Muscle layer of colon (tissue), 2 donors: ENCODE data around the gene SESN1.

Experiments used
- H3K27ac ChIP-seq: one replicate; pipeline ENCODE4 v1.7.0; 2013; ENCODE audit warnings: low read depth, mild to moderate bottlenecking, low read length, moderate library complexity
- H3K27me3 ChIP-seq, 2 donors: one replicate each; pipeline ENCODE4 v1.7.0; 2013; ENCODE audit warnings: low read length in 2 of 2, mild to moderate bottlenecking in 2 of 2; ENCODE audit not compliant: insufficient read depth in 2 of 2, control insufficient read depth in 1 of 2
- H3K36me3 ChIP-seq: one replicate; pipeline ENCODE4 v1.7.0; 2013; ENCODE audit warnings: mild to moderate bottlenecking, low read length; ENCODE audit not compliant: insufficient read depth
- H3K4me1 ChIP-seq: one replicate; pipeline ENCODE4 v1.7.0; 2013; ENCODE audit warnings: mild to moderate bottlenecking, low read length; ENCODE audit not compliant: insufficient read depth
- H3K4me3 ChIP-seq, 2 donors: one replicate each; pipeline ENCODE4 v1.7.0; 2013; ENCODE audit warnings: low read length in 2 of 2, low read depth in 1 of 2, mild to moderate bottlenecking in 1 of 2, moderate library complexity in 1 of 2
- H3K9ac ChIP-seq: one replicate; pipeline ENCODE4 v1.7.0; 2013; ENCODE audit warnings: low read length
- H3K9me3 ChIP-seq: one replicate; pipeline ENCODE4 v1.7.0; 2013; ENCODE audit warnings: mild to moderate bottlenecking, low read length
- donor health status: abdominal sarcoma.
- donor health status: Adenocarcinoma of cecum.

The SESN1 gene

DNA sequence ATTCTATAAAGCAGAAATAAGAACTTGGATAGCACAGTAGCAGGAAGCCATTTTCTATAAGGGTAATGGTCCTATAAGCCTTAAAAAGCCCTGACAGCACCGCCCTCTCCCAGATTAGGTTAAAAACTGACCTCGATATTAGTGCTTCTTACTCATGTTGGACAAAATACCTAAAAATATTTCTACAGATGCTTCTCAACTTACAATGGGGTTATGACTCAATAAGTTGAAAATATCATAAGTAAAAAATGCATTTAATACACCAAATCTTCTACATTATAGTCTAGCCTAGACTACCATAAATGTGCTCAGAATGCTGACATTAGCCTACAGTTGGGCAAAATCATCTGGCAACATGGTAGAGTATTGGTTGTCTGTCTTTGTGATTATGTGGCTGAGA lies 70.3 kb downstream of the SESN1 start:
- H3K9ac ChIP-seq, result no peak overlapping the region

DNA sequence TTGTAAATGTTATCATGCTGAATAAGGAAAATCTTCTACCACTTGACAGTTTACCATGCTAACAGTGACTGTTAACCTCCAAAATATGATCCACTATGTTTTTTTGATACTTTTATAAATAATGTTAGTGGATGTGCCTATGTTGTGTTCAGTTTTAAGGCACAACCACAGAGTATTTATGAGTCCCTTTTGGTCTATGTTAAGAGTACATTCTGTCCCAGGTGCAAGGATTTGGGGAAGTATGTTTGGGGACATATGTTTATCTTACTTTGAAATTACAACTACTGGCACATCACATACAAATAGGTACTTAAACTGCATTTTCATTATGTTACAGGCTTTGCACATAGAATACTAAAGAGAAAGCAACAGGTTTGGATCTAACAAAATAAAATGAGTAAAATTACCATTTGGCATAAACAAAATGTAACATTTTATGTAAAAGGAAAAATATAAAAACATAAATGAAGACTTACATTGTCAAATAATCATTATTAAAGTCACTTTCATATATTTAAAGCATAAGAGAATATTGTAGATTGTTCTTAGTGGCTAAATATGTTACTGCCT lies 71.2 kb downstream of the SESN1 start:
- Histone ChIP-seq H3K9me3 (no peaks in the 10 kb centered on the region), H3K27ac (no peak overlapping the region), H3K4me3 (no peak overlapping the region), H3K9ac (no peak overlapping the region), H3K4me1 (peaks cover 9% of the 10 kb centered on the region), H3K27me3 (no peaks in the 10 kb centered on the region), H3K36me3 (no peaks in the 10 kb centered on the region)

More for the DNA sequence above, 70.3 kb downstream of the SESN1 start:
- Histone ChIP-seq H3K4me1 (peaks cover 11% of the 10 kb centered on the region), H3K4me3 (no peak overlapping the region), H3K27ac (no peak overlapping the region), H3K9me3 (no peaks in the 10 kb centered on the region), H3K27me3 (no peaks in the 10 kb centered on the region), H3K36me3 (no peaks in the 10 kb centered on the region)

DNA sequence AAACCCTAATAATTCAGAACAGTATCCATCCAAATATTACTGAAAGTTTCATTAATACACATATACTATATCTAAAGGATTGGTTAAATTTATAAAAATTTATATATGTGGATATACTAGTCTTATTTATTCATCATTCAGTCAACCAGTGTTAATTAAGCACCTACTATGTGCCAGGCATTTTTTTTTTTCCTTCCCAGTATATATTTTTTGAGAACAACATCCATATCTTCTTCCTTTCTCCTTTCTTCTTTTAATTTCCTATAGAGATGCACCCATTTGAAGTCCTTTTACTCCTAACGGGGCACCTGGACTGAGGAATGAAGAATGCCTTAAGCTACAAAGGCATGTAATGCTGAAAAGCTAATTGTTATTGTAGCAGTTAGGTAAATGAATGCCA lies 72.8 kb downstream of the SESN1 start:
- no peaks in the 10 kb centered on the region for H3K27me3 ChIP-seq
- peaks cover 6% of the 10 kb centered on the region for H3K4me1 ChIP-seq

DNA sequence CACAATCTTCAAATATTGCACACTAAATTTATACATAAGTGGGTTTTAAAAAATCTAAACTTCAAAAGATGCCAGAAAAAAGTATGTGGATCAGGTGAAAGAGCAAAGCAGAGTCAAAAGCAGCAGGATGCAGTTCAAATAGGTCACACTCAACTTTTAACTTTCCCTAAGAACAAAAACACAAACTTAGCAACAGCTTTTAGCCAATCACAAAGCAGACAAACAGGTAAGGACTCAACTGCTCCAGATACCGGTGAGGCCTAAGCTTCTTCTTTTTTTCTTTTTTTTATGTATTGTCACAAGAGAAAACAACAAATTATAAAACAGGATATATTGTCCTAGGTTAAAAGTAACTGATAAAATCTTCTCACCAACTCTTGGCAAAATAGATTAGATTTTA lies 74.7 kb downstream of the SESN1 start:
- Histone ChIP-seq H3K36me3 (no peaks in the 10 kb centered on the region), H3K27me3 (no peaks in the 10 kb centered on the region), H3K9ac (no peak overlapping the region), H3K27ac (no peak overlapping the region), H3K4me1 (peaks cover 6% of the 10 kb centered on the region), H3K4me3 (no peak overlapping the region), H3K9me3 (no peaks in the 10 kb centered on the region)

More for the DNA sequence above, 72.8 kb downstream of the SESN1 start:
- no peaks in the 10 kb centered on the region for H3K36me3 ChIP-seq
- H3K9ac ChIP-seq, result no peak overlapping the region
- H3K4me3 ChIP-seq, result no peak overlapping the region
- no peak overlapping the region for H3K27ac ChIP-seq
- no peaks in the 10 kb centered on the region for H3K9me3 ChIP-seq

DNA sequence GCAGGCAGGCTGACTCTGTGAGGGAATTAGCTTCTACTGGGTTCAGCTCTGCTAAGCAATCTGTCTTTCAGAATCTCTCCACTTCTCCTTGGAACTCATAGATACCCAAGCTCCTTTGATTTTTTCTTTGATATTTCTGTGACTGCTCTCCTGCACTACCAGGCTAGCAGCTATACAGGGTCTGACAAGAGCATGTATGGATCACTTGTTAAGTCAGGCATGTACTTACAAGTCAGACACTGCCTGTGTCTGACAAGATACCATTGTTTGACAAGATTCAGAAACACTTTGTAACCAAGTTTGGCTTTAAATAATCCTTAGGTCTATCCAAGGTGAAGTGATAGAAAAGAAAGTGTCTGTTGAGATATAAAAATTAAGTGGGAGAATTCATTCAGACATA lies 79.5 kb downstream of the SESN1 start:
- Histone ChIP-seq H3K27ac (no peak overlapping the region), H3K4me1 (peaks cover 5% of the 10 kb centered on the region), H3K36me3 (no peaks in the 10 kb centered on the region), H3K27me3 (no peaks in the 10 kb centered on the region), H3K9me3 (no peaks in the 10 kb centered on the region), H3K4me3 (no peak overlapping the region), H3K9ac (no peak overlapping the region)

DNA sequence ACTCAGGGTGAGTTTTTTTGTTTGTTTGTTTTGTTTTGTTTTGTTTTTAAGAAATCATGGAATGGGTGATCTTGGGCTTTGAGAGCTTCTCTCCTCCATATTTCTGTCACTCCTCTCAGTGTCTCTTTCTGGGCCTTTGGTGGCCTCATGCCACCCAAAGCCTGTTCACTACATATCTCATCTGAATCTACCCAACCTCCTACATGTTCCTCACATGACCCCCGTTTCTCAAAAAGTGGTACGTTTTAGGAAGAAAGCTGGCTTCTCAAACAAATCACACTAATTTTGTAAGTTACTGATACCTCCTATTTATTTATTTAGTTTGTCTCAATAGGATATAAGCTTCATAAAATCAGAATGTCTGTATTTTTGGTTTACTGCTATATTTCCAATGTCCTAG lies 80.0 kb downstream of the SESN1 start:
- Histone ChIP-seq H3K27ac (no peak overlapping the region), H3K4me1 (peaks cover 5% of the 10 kb centered on the region), H3K9me3 (no peaks in the 10 kb centered on the region), H3K9ac (no peak overlapping the region), H3K27me3 (no peaks in the 10 kb centered on the region), H3K36me3 (no peaks in the 10 kb centered on the region), H3K4me3 (no peak overlapping the region)

DNA sequence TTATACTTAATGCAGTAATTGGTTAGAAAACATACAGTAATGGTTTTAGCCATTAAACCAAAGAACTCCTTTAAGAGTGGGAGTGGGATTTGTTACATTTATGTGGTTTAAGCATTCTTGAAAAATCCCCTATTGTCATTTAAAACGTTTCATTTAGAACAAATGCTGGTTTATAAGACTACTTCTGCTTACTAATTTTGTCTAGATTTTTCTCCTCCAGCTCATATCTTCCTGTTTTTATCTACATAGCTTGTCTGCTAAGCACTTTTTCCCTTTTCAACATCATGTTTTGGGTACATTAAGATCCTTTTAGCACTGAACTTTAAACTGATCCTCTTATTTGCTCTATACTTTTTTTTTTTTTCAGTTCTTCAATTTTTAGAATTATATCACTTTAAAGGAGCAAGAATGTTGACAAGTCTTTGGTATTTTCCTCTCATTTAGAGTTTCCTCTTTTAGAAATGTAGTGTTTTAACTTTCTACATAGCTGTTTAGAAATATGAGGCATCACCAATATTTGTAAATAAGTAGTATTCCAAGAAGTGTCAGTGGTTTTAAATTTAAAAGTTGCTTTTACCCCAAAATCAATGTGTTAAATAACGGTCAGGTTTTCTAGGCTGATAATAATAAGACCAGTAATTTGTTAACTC lies 80.9 kb downstream of the SESN1 start:
- H3K9ac ChIP-seq, result no peak overlapping the region
- H3K4me3 ChIP-seq, result no peak overlapping the region
- peaks cover 5% of the 10 kb centered on the region for H3K4me1 ChIP-seq
- H3K27me3 ChIP-seq, result no peaks in the 10 kb centered on the region
- no peaks in the 10 kb centered on the region for H3K9me3 ChIP-seq
- no peaks in the 10 kb centered on the region for H3K36me3 ChIP-seq
- H3K27ac ChIP-seq, result no peak overlapping the region

DNA sequence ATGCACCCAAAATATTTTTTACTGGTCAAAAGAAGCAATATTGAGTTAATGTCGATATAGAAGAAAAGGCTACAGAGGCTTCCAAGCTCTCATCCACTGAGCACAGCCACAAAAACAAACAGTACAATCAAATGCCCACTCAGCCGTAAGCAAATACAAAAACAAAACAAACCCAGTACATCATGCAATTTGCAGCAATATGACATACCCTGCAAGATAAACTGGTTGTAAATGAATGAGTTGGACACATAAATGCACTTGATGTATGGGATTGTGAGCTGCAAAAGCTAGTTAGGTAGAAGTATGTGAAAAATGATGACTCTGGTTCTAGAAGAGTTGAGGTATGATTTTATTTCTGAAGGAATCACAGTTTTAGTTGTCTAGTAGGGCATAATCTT lies 83.9 kb downstream of the SESN1 start:
- Histone ChIP-seq H3K4me3 (no peak overlapping the region), H3K27ac (peak overlapping the region; percentile 93)

DNA sequence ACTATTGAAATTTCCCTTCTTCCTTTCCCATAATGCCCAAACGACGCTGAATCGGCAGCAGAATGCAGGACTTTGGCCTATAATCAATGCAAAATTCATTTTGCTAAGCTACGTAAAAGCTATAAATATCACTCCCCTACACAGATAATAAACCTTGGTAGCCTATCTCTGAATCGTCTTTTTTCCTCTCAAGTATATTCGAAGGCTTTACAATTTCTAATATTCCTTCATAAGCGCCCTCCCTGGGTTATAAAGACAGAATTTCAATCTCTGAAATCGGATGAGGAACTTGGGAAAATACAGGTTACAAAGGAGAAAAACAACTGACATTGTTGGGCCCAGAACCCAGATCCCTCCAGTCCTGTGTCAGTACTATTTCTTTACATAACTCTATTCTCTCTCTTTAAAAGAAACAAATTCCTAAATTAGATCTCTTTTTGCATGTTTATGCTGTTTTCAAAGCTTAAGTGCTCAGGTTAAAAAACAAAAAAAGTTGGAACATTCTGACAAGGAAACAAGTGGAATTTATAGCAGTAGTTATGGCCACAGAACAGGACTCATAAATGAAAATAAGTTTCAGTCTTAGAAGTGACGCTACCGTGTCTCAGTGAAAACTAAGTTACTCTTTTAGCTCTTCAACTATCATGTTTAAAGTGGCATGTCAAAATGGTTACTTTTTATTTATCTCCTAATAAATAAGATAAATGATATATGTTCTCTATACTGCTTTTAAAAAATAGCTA lies 84.5 kb downstream of the SESN1 start:
- Histone ChIP-seq H3K9ac (peak overlapping the region; percentile 86), H3K4me3 (peak overlapping the region; percentile 83 to 95), H3K27ac (peak overlapping the region; percentile 93), H3K36me3 (no peaks in the 10 kb centered on the region), H3K9me3 (no peaks in the 10 kb centered on the region), H3K4me1 (peaks cover 5% of the 10 kb centered on the region), H3K27me3 (no peaks in the 10 kb centered on the region)

More for the DNA sequence above, 83.9 kb downstream of the SESN1 start:
- Histone ChIP-seq H3K9me3 (no peaks in the 10 kb centered on the region), H3K9ac (no peak overlapping the region), H3K36me3 (no peaks in the 10 kb centered on the region), H3K27me3 (no peaks in the 10 kb centered on the region), H3K4me1 (peaks cover 5% of the 10 kb centered on the region)

DNA sequence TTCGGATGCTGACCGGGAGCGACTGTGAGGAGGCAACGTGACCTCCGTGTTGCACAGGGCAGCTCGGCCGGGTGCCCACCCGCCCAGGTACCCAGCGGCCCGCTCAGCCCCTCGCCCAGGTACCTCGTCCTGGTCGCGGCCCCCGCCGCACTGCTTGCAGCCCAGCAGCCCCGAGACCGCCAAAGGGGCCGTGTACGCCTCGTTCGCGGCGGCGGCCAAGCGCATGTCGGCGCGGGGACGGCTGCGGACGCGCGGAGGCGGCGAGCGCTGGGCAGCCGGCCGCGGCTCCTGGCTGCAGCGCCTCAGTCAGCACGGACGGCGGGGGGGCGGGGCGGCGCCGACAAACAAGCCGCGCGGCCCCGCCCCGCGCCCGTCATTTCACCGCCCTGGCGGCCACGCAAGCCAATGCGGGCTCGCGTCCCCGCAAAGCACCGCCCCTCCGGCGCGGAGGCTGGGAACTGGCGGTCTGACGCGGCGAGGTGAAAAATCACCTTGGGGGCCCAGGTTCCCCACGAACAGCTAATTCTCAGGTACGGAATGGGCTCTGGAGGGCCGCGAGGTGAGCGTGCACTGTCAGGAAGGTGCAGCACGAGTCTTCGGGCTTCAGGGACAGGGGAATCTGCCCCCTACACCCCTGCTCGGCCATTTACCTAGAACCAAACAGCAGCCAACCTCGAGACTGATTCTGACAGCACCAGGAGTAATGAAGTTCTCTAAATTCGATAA lies 85.2 kb downstream of the SESN1 start:
- Histone ChIP-seq H3K27me3 (no peaks in the 10 kb centered on the region), H3K9ac (peak overlapping the region; percentile 86), H3K4me1 (peaks cover 5% of the 10 kb centered on the region), H3K27ac (peak overlapping the region; percentile 93), H3K9me3 (no peaks in the 10 kb centered on the region), H3K36me3 (no peaks in the 10 kb centered on the region), H3K4me3 (peak overlapping the region; percentile 83 to 100)

DNA sequence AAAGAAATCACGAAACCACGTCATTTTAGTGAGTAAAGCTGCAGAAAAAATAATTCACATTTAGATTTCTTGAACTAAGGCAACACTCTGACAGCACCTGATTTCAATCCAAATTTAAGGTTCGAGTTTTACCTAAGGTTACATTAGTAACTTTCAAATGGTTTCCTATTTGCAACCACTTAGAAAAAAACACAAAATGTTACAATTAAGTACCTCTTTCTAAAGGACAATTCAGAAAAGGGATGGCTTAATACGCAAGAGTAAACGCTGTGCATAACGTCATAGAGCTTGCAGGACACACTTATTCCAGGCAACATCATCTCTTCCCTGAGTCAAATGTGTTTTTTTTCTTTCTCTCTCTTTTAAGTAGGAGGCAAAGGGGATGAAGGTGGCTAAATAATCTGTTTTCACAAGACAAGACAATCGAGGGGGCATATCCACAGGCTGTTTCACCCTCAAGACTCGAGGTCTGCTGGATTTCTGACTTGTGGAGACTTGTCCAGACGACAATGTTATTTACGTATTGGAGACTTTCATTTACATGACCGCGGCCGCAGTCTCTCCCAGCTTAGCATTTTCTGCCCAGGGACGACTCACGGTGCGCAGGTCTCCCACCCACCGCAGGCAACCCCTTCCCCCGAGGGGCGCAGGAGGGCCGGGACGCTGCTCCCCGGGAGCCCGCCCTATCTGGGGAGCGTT lies 86.0 kb downstream of the SESN1 start:
- H3K4me1 ChIP-seq, result peaks cover 5% of the 10 kb centered on the region

More for the DNA sequence above, 86.0 kb downstream of the SESN1 start:
- peak overlapping the region; percentile 88 for H3K27ac ChIP-seq
- no peaks in the 10 kb centered on the region for H3K9me3 ChIP-seq
- H3K4me3 ChIP-seq, result peak overlapping the region; percentile 83 to 100
- no peaks in the 10 kb centered on the region for H3K36me3 ChIP-seq
- H3K27me3 ChIP-seq, result no peaks in the 10 kb centered on the region
- H3K9ac ChIP-seq, result peak overlapping the region; percentile 85
